ENCODE measurements around the gene CCP110.
A peak's percentile ranks its signal among the peaks of the same experiment; 100 is the strongest.

The CCP110 gene

DNA sequence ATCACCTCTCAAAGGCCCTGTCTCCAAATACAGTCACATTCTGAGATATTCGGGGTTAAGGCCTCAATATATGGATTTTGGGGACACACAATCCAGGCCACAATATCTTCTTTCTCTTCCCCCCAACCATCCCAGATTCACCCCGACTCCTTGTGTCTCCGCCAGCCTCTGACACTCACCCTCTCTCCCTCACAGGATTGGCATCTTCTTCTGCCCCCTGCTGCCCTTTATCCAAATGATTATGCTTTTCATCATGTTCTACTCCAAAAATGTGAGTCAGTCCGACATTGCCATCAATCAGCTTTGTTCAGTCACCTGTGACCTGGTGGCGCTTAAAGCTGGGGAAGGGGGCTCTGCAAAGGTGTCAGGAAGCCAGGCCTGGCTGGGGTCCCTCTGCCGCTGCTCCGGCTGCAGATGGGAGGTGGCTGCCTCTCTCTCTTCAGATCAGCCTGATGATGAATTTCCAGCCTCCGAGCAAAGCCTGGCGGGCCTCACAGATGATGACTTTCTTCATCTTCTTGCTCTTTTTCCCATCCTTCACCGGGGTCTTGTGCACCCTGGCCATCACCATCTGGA is 36.9 kb upstream of the CCP110 start:
- no peak overlapping the region for H3K4me3 ChIP-seq (ENCODE audit: low read length in 2 of 2)
- peaks cover 11 to 16% of the 10 kb centered on the region in 2 donors for H3K4me1 ChIP-seq (ENCODE audit: control insufficient read depth in 2 of 2, insufficient read depth in 2 of 2, low read length in 2 of 2)
- no peaks in the 10 kb centered on the region for H3K9me3 ChIP-seq (ENCODE audit: control insufficient read depth in 2 of 2, low read length in 2 of 2)
- H3K27ac ChIP-seq (ENCODE audit: low read depth in 2 of 2, low read length in 2 of 2): peak overlapping the region in 1 of 2 donors; percentile 38
- no peaks in the 10 kb centered on the region for H3K27me3 ChIP-seq (ENCODE audit: control insufficient read depth in 2 of 2, insufficient read depth in 2 of 2, low read length in 2 of 2)
- peaks cover 19 to 33% of the 10 kb centered on the region in 2 donors for H3K36me3 ChIP-seq (ENCODE audit: control insufficient read depth in 2 of 2, insufficient read depth in 2 of 2, low read length in 2 of 2)
- no peak overlapping the region for H3K9ac ChIP-seq (ENCODE audit: low read depth in 1 of 2, low read length in 2 of 2)

DNA sequence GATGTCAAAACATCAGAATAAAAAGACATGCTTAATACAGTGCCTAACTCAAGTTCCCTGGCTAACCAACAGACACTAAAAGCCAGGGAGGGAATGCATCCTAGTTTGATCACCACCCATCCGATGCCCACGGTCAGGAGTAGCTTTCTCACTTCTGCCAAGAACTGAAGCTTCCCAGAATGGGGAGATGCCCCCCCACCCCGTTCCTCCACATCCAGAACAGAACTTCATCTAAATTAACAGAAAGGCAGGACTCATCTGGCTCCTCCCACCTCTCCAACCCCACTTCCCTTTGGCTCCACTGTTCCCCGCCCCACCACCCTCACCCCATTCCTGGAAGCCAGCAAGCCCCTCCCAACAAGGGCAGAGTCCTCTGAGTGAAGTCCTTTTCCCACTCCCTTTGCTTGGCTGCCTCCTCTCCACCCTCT is 35.5 kb upstream of the CCP110 start:
- Histone ChIP-seq H3K36me3 (ENCODE audit: control insufficient read depth in 2 of 2, insufficient read depth in 2 of 2, low read length in 2 of 2) (peaks cover 21 to 28% of the 10 kb centered on the region in 2 donors), H3K9me3 (ENCODE audit: control insufficient read depth in 2 of 2, low read length in 2 of 2) (no peaks in the 10 kb centered on the region), H3K9ac (ENCODE audit: low read depth in 1 of 2, low read length in 2 of 2) (peak overlapping the region in 1 of 2 donors; percentile 33), H3K4me1 (ENCODE audit: control insufficient read depth in 2 of 2, insufficient read depth in 2 of 2, low read length in 2 of 2) (peaks cover 11 to 16% of the 10 kb centered on the region in 2 donors), H3K27ac (ENCODE audit: low read depth in 2 of 2, low read length in 2 of 2) (peak overlapping the region; percentile 86 to 91), H3K27me3 (ENCODE audit: control insufficient read depth in 2 of 2, insufficient read depth in 2 of 2, low read length in 2 of 2) (no peaks in the 10 kb centered on the region), H3K4me3 (ENCODE audit: low read length in 2 of 2) (peak overlapping the region in 1 of 2 donors; percentile 28)

DNA sequence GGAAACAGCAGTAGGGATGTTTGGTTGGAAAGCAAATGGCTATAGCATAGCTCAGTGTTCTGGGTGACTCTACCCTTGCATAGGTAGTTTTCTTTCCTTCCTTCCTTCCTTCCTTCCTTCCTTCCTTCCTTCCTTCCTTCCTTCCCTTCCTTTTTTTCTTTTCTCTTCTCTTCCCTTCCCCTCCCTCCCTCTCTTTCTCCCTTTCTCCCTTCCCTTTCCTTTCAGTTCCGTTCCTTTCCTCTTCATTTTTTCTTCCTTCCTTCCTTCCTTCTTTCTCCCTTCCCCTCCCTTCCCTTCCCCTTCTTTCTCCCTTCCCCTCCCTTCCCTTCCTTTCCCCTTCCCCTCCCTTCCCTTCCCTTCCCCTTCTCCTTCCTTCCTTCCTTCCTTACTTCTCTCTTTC is 33.1 kb upstream of the CCP110 start:
- no peak overlapping the region for H3K9ac ChIP-seq (ENCODE audit: low read depth in 1 of 2, low read length in 2 of 2)
- H3K4me3 ChIP-seq (ENCODE audit: low read length in 2 of 2): no peak overlapping the region
- no peak overlapping the region for H3K27ac ChIP-seq (ENCODE audit: low read depth in 2 of 2, low read length in 2 of 2)
- H3K36me3 ChIP-seq (ENCODE audit: control insufficient read depth in 2 of 2, insufficient read depth in 2 of 2, low read length in 2 of 2): peaks cover 27 to 36% of the 10 kb centered on the region in 2 donors
- no peaks in the 10 kb centered on the region for H3K27me3 ChIP-seq (ENCODE audit: control insufficient read depth in 2 of 2, insufficient read depth in 2 of 2, low read length in 2 of 2)
- H3K9me3 ChIP-seq (ENCODE audit: control insufficient read depth in 2 of 2, low read length in 2 of 2): no peaks in the 10 kb centered on the region
- H3K4me1 ChIP-seq (ENCODE audit: control insufficient read depth in 2 of 2, insufficient read depth in 2 of 2, low read length in 2 of 2): peaks cover 11 to 16% of the 10 kb centered on the region in 2 donors

DNA sequence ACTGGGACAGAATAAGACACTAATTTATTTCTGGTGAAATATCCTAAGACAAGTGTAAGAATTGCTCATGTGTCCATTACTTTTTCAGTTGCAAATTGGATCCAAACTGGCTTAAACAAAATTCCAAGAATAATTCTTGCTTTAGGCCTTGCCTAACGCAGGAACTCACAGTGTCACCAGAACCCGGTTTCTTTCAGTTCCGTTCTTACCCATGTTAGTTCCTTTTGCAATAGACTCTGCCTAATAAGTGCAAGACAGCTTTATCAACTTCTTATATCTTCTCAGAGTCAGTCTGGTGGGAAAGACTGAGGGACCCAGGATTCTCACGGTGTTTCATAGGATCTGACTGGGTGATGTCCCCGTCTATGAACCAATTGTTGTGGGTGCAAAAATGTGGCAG is 26.6 kb upstream of the CCP110 start:
- Histone ChIP-seq H3K27ac (ENCODE audit: low read depth in 2 of 2, low read length in 2 of 2) (no peak overlapping the region), H3K36me3 (ENCODE audit: control insufficient read depth in 2 of 2, insufficient read depth in 2 of 2, low read length in 2 of 2) (peaks cover 39 to 50% of the 10 kb centered on the region in 2 donors), H3K9me3 (ENCODE audit: control insufficient read depth in 2 of 2, low read length in 2 of 2) (no peaks in the 10 kb centered on the region), H3K4me1 (ENCODE audit: control insufficient read depth in 2 of 2, insufficient read depth in 2 of 2, low read length in 2 of 2) (no peaks in the 10 kb centered on the region), H3K27me3 (ENCODE audit: control insufficient read depth in 2 of 2, insufficient read depth in 2 of 2, low read length in 2 of 2) (no peaks in the 10 kb centered on the region), H3K9ac (ENCODE audit: low read depth in 1 of 2, low read length in 2 of 2) (no peak overlapping the region), H3K4me3 (ENCODE audit: low read length in 2 of 2) (no peak overlapping the region)

DNA sequence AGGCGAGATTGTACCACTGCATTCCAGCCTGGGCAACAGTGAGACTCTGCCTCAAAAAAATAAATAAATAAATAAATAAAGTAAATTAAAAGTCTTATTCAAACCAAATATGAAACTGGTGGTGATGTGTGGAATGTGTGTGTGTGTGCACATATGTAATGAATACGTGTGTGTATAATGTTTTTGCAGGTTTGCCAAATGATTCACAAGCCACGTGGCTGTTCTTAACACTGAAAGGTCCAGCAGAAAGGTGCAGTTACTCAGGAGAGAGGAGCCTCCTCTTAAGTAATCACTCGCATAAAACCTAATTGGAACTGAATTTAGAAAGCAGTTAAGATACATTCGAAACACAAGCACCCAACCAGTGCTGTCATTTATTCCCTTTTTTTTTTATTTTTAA is 24.7 kb upstream of the CCP110 start:
- Histone ChIP-seq H3K9ac (ENCODE audit: low read depth in 1 of 2, low read length in 2 of 2) (no peak overlapping the region), H3K27ac (ENCODE audit: low read depth in 2 of 2, low read length in 2 of 2) (no peak overlapping the region), H3K9me3 (ENCODE audit: control insufficient read depth in 2 of 2, low read length in 2 of 2) (no peaks in the 10 kb centered on the region), H3K4me1 (ENCODE audit: control insufficient read depth in 2 of 2, insufficient read depth in 2 of 2, low read length in 2 of 2) (no peaks in the 10 kb centered on the region), H3K4me3 (ENCODE audit: low read length in 2 of 2) (no peak overlapping the region), H3K27me3 (ENCODE audit: control insufficient read depth in 2 of 2, insufficient read depth in 2 of 2, low read length in 2 of 2) (no peaks in the 10 kb centered on the region), H3K36me3 (ENCODE audit: control insufficient read depth in 2 of 2, insufficient read depth in 2 of 2, low read length in 2 of 2) (peaks cover 51 to 64% of the 10 kb centered on the region in 2 donors)

DNA sequence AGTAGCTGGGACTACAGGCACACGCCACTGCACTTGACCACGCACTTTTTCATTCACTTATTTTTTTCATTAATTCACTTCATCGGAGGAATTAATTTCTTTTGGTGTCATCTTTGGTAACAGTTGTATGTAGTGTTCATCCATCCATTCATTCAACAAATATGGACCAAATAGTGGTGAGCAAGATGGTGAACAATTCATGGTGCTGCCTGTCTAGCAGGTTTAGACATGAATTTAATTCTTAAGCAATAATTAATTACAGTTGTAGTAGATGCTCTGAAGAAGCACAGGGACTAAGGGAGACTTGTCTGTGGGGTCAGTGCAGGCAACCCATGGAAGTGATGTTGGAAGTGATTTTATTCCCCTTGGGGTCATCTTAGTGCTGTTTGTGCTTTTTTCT is 24.3 kb upstream of the CCP110 start:
- Histone ChIP-seq H3K9ac (ENCODE audit: low read depth in 1 of 2, low read length in 2 of 2) (no peak overlapping the region), H3K27me3 (ENCODE audit: control insufficient read depth in 2 of 2, insufficient read depth in 2 of 2, low read length in 2 of 2) (no peaks in the 10 kb centered on the region), H3K4me1 (ENCODE audit: control insufficient read depth in 2 of 2, insufficient read depth in 2 of 2, low read length in 2 of 2) (no peaks in the 10 kb centered on the region), H3K4me3 (ENCODE audit: low read length in 2 of 2) (no peak overlapping the region), H3K27ac (ENCODE audit: low read depth in 2 of 2, low read length in 2 of 2) (no peak overlapping the region), H3K9me3 (ENCODE audit: control insufficient read depth in 2 of 2, low read length in 2 of 2) (no peaks in the 10 kb centered on the region), H3K36me3 (ENCODE audit: control insufficient read depth in 2 of 2, insufficient read depth in 2 of 2, low read length in 2 of 2) (peaks cover 54 to 65% of the 10 kb centered on the region in 2 donors)

DNA sequence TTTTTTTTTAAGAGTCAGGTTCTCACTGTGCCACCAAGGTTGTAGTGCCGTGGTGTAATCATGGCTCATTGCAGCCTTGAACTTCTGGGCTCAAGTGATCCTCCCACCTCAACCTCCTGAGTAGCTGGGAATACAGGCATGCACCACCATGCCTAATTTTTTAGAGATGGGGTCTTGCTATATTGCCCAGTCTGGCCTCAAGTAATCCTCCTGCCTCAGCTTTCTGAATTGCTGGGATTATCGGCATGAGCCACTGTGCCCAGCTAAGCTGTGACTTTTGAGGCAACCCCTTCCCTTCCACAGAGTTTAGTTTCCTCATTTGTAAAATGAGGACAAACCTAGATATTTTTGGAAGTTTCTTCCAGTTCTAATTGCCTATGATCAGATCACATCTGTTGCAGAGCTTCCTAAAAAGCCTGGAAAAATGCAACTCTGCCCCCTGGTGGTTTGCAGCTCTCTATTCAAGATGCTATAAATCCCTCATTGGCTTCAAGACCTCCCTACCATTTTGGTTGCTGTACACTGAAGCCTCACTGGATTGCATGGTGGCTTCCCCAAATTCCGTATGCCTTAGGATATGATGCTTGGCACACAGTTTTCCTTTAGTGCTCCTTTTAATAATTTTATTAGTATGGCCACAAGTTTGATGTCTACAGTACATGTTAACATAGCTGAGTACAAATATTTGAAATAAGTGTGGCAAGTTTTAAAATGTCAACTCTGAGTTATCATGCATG is 21.2 kb upstream of the CCP110 start:
- Histone ChIP-seq H3K36me3 (ENCODE audit: control insufficient read depth in 2 of 2, insufficient read depth in 2 of 2, low read length in 2 of 2) (peaks cover 61 to 73% of the 10 kb centered on the region in 2 donors), H3K27me3 (ENCODE audit: control insufficient read depth in 2 of 2, insufficient read depth in 2 of 2, low read length in 2 of 2) (no peaks in the 10 kb centered on the region), H3K9ac (ENCODE audit: low read depth in 1 of 2, low read length in 2 of 2) (no peak overlapping the region), H3K4me1 (ENCODE audit: control insufficient read depth in 2 of 2, insufficient read depth in 2 of 2, low read length in 2 of 2) (no peaks in the 10 kb centered on the region), H3K9me3 (ENCODE audit: control insufficient read depth in 2 of 2, low read length in 2 of 2) (no peaks in the 10 kb centered on the region), H3K4me3 (ENCODE audit: low read length in 2 of 2) (no peak overlapping the region), H3K27ac (ENCODE audit: low read depth in 2 of 2, low read length in 2 of 2) (no peak overlapping the region)

DNA sequence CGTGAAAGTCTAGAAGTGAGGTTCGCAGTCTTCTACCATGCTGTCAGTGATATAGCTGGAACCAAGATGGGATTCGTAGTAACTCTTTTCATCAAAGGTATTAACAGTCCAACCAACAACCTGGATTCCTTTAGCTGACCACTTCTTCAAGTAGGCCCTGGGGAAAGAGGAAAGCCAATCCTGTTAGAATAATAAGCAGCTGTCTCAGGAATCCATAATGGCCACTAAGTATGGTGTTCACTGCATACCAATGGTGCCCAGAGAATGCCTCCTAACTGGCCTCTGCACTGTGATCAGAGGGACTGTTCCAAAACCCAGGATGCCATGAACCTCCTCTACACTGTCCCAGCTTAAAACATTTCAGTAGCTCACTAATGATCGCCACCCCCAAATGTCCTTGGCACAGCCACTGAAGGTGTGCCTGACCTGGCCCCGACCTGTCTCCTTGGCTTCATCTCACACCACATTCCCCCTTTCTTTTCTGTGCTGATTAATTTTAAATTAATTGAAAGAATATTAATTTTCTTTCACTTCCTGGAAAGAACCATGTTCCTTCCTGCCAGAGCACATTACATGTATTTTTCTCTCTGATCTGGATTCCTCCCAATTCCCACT is 20.2 kb upstream of the CCP110 start:
- no peak overlapping the region for H3K4me3 ChIP-seq (ENCODE audit: low read length in 2 of 2)
- H3K27ac ChIP-seq (ENCODE audit: low read depth in 2 of 2, low read length in 2 of 2): no peak overlapping the region
- peaks cover 55 to 70% of the 10 kb centered on the region in 2 donors for H3K36me3 ChIP-seq (ENCODE audit: control insufficient read depth in 2 of 2, insufficient read depth in 2 of 2, low read length in 2 of 2)
- no peaks in the 10 kb centered on the region for H3K27me3 ChIP-seq (ENCODE audit: control insufficient read depth in 2 of 2, insufficient read depth in 2 of 2, low read length in 2 of 2)
- H3K9ac ChIP-seq (ENCODE audit: low read depth in 1 of 2, low read length in 2 of 2): no peak overlapping the region
- H3K4me1 ChIP-seq (ENCODE audit: control insufficient read depth in 2 of 2, insufficient read depth in 2 of 2, low read length in 2 of 2): no peaks in the 10 kb centered on the region
- H3K9me3 ChIP-seq (ENCODE audit: control insufficient read depth in 2 of 2, low read length in 2 of 2): no peaks in the 10 kb centered on the region

DNA sequence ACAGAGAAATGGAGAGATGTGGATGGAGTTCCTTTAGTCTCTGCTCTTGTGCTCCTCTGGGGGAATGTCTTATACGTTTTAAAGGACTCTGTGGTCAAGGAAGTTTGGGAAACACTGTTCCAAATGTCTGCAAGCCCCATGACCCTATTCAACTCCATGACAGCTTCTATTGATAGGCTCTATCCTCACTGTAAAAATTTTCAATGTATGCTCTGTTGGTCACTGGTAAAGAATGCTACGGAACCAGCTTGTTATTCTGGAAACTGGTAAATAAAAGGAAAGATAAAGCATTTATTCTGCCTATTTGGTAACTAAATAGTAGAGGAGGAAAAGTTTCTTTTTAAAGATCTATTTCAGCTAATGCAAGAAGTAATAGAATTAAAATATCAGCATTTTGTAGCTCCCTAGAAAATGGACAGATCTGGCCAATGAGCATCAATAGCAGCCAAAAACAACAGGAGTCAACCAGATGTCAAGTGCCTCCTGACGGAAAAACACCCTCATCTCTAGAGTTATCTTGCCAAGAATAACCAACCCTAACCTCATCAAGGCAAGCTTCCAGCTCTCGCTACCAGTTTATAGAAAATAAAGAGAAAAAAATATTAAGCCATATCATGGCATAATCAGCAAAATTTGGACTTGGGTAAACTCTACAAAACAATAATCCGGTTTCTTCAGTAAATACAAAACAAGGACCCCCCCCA is 18.0 kb upstream of the CCP110 start:
- Histone ChIP-seq H3K27ac (ENCODE audit: low read depth in 2 of 2, low read length in 2 of 2) (no peak overlapping the region), H3K36me3 (ENCODE audit: control insufficient read depth in 2 of 2, insufficient read depth in 2 of 2, low read length in 2 of 2) (peaks cover 47 to 61% of the 10 kb centered on the region in 2 donors), H3K9ac (ENCODE audit: low read depth in 1 of 2, low read length in 2 of 2) (no peak overlapping the region)

DNA sequence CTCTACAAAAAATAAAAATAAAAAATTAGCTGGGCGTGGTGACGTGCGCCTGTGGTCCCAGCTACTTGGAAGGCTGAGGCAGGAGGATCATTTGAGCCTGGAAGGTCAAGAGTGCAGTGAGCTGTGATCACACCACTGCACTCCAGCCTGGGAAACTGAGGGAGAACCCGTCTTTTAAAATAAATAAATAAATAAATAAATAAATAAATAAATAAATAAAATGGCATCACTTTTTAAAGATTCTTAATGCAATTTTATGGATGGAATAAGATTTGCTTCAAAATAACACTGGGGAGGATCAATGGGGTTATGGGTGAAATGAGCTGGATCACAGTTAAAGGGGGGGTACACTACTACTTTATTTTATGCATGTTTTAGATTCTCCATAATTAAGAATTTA is 16.8 kb upstream of the CCP110 start:
- Histone ChIP-seq H3K27ac (ENCODE audit: low read depth in 2 of 2, low read length in 2 of 2) (no peak overlapping the region), H3K36me3 (ENCODE audit: control insufficient read depth in 2 of 2, insufficient read depth in 2 of 2, low read length in 2 of 2) (peaks cover 40 to 54% of the 10 kb centered on the region in 2 donors), H3K4me1 (ENCODE audit: control insufficient read depth in 2 of 2, insufficient read depth in 2 of 2, low read length in 2 of 2) (no peaks in the 10 kb centered on the region), H3K9me3 (ENCODE audit: control insufficient read depth in 2 of 2, low read length in 2 of 2) (no peaks in the 10 kb centered on the region), H3K4me3 (ENCODE audit: low read length in 2 of 2) (no peak overlapping the region), H3K9ac (ENCODE audit: low read depth in 1 of 2, low read length in 2 of 2) (no peak overlapping the region), H3K27me3 (ENCODE audit: control insufficient read depth in 2 of 2, insufficient read depth in 2 of 2, low read length in 2 of 2) (no peaks in the 10 kb centered on the region)

More for the DNA sequence above, 18.0 kb upstream of the CCP110 start:
- Histone ChIP-seq H3K4me3 (ENCODE audit: low read length in 2 of 2) (no peak overlapping the region), H3K9me3 (ENCODE audit: control insufficient read depth in 2 of 2, low read length in 2 of 2) (no peaks in the 10 kb centered on the region), H3K4me1 (ENCODE audit: control insufficient read depth in 2 of 2, insufficient read depth in 2 of 2, low read length in 2 of 2) (no peaks in the 10 kb centered on the region), H3K27me3 (ENCODE audit: control insufficient read depth in 2 of 2, insufficient read depth in 2 of 2, low read length in 2 of 2) (no peaks in the 10 kb centered on the region)

Data from mucosa of rectum (tissue), 2 donors.